Upper lobe of left lung (tissue), 4 donors: ENCODE measurements around the gene ANKMY2.

ENCODE experiments used
- EP300 ChIP-seq, 4 donors: sonication (generic); formaldehyde crosslinking; IDR thresholded peaks; one replicate each; pipeline ENCODE4 v1.5.1; 2017; ENCODE audit warnings: antibody characterized with exemption in 4 of 4, control low read depth in 2 of 4
- POLR2A ChIP-seq, 4 donors: fragments of 450-650 bp; IDR thresholded peaks; one replicate each; pipeline ENCODE4 v1.5.1; 2016 to 2017; ENCODE audit warnings: antibody characterized with exemption in 4 of 4, mild to moderate bottlenecking in 2 of 4
- TF ChIP-seq, protein P1 (sequence below), 6 experiments: fragments of 450-650 bp in 4 of 6; fragments of 200-600 bp in 2 of 6; sonication (generic) in 2 of 6; IDR thresholded peaks; one replicate each; pipeline ENCODE4 v1.5.1; 2016 to 2019; ENCODE audit warnings: antibody characterized with exemption in 6 of 6

DNA sequence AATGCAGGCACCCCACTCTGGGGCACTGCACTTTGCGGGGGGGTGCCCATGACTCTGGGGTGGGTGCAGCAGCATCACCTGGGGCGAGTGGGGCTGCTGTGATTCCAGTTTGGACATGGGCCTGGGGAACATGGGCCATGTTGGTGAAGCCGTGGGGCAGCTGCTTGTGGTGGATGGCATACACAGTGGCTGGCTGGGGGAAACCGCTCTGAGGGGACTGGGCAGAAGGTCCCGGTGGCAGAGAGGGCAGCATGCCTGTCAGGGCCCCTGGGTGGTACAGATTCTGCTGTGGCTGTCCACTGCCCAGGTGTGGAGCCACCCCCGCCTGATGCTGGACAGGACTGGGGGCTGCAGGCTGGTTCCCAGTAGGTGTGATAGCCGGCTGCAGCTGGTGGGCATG, 61.7 kb downstream of the ANKMY2 start:
- TF ChIP-seq, protein P1, sequence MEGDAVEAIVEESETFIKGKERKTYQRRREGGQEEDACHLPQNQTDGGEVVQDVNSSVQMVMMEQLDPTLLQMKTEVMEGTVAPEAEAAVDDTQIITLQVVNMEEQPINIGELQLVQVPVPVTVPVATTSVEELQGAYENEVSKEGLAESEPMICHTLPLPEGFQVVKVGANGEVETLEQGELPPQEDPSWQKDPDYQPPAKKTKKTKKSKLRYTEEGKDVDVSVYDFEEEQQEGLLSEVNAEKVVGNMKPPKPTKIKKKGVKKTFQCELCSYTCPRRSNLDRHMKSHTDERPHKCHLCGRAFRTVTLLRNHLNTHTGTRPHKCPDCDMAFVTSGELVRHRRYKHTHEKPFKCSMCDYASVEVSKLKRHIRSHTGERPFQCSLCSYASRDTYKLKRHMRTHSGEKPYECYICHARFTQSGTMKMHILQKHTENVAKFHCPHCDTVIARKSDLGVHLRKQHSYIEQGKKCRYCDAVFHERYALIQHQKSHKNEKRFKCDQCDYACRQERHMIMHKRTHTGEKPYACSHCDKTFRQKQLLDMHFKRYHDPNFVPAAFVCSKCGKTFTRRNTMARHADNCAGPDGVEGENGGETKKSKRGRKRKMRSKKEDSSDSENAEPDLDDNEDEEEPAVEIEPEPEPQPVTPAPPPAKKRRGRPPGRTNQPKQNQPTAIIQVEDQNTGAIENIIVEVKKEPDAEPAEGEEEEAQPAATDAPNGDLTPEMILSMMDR (IDR thresholded peaks at IDR 0.05), result no peak
- no peak for TF ChIP-seq EP300 (IDR thresholded peaks at IDR 0.05)
- no peak for TF ChIP-seq POLR2A (IDR thresholded peaks at IDR 0.05)
